Lung (tissue), 12 donors: ENCODE data around the gene TM7SF3. TPM values are rescaled to one million over a fixed set of nuclear protein-coding genes. Genes with fewer than 3 reads are reported as not detected.

Experiments
- ATAC-seq: fragments of 200-7000 bp; cut with Tn5 transposase; one replicate; pipeline ENCODE4 v1.9.1; 2020; ENCODE audit warnings: moderate number of reproducible peaks; ENCODE audit not compliant: insufficient read depth, low FRiP score
- DNase-seq, 3 donors: peaks; one replicate each; pipeline ENCODE4 v3.0.0-alpha.2; 2013 to 2017
- H3K27ac ChIP-seq, 2 donors: one replicate each; pipeline ENCODE4 v1.5.1; 2013; ENCODE audit warnings: mild to moderate bottlenecking in 2 of 2, moderate library complexity in 2 of 2, control low read depth in 1 of 2, inconsistent platforms in 1 of 2, low read depth in 1 of 2, low read length in 1 of 2
- H3K27me3 ChIP-seq, 3 donors: one replicate each; pipeline ENCODE4 v1.5.1; 2013; ENCODE audit warnings: low read length in 2 of 3; ENCODE audit not compliant: control insufficient read depth in 3 of 3, insufficient read depth in 3 of 3
- H3K36me3 ChIP-seq, 4 donors: one replicate each; pipeline ENCODE4 v1.5.1; 2013; ENCODE audit warnings: low read length in 4 of 4, mild to moderate bottlenecking in 1 of 4, moderate library complexity in 1 of 4; ENCODE audit not compliant: control insufficient read depth in 4 of 4, insufficient read depth in 4 of 4
- H3K4me1 ChIP-seq, 5 donors: one replicate each; pipeline ENCODE4 v1.5.1; 2013; ENCODE audit warnings: low read length in 5 of 5, mild to moderate bottlenecking in 2 of 5, moderate library complexity in 1 of 5; ENCODE audit not compliant: control insufficient read depth in 5 of 5, insufficient read depth in 5 of 5
- H3K4me3 ChIP-seq: one replicate; pipeline ENCODE4 v1.5.1; 2013; ENCODE audit warnings: mild to moderate bottlenecking, control low read depth, moderate library complexity
- H3K9ac ChIP-seq, 2 donors: one replicate each; pipeline ENCODE4 v1.5.1; 2013; ENCODE audit warnings: low read length in 2 of 2, control low read depth in 1 of 2; ENCODE audit not compliant: insufficient read depth in 1 of 2
- H3K9me3 ChIP-seq, 4 donors: one replicate each; pipeline ENCODE4 v1.5.1; 2013; ENCODE audit warnings: low read length in 3 of 4, mild to moderate bottlenecking in 1 of 4, moderate library complexity in 1 of 4; ENCODE audit not compliant: control insufficient read depth in 4 of 4, insufficient read depth in 3 of 4
- CTCF ChIP-seq: IDR thresholded peaks from 2 replicates; pipeline ENCODE4 v1.5.1; 2012; ENCODE audit warnings: mild to moderate bottlenecking; ENCODE audit errors: control extremely low read depth, extremely low read depth
- WGBS, 2 donors: extraction: QIAGEN DNeasy Blood & Tissue Kit; methylation state at CpG; one replicate each; pipeline ENCODE4 v1.1.7; 2013; 5-methylcytosine and 5-hydroxymethylcytosine counted together
- polyA plus RNA-seq, 2 donors: library from polyadenylated mRNA; stranded (reverse); fragments of 200-250 nt; gene quantifications; one replicate each; pipeline ENCODE4 v1.2.1, GENCODE V29; 2013
- total RNA-seq, 2 donors: library from RNA; depleted of rRNA in 1 of 2; stranded (reverse); fragments of >200 nt in 1 of 2; gene quantifications; one replicate each; pipeline ENCODE4 v1.2.1, GENCODE V29; 2014 to 2021
- donor health status: control.
- donor health status: control.
- donor health status: Bipolar disorder and iron deficiency.
- donor health status: healthy.
- donor health status: DM: yes; HTN: yes; CAD: no.

TM7SF3 gene
- total and polyA plus RNA-seq, 4 donors: 28.4 to 60.4 (median 45.8) TPM

GRCh38 chr12:26995706-26996105 is 18.5 kb downstream of the TM7SF3 start:
- ATAC-seq (no peak), DNase-seq (no peak)
- Histone ChIP-seq H3K4me3 (no peak overlapping the region), H3K9me3 (no peaks in the 10 kb centered on the region), H3K4me1 (no peaks in the 10 kb centered on the region), H3K9ac (no peak overlapping the region), H3K36me3 (peaks cover 4 to 21% (median 12%) of the 10 kb centered on the region in 4 donors), H3K27ac (no peak overlapping the region), H3K27me3 (no peaks in the 10 kb centered on the region)
- 89 to 98% methylated on average over 2 of the region's 2 CpGs for WGBS, 2 donors
- TF ChIP-seq CTCF: no peak

GRCh38 chr12:26994109-26994508 is 20.1 kb downstream of the TM7SF3 start:
- H3K4me3 ChIP-seq: no peak overlapping the region
- no peak overlapping the region for H3K27ac ChIP-seq
- H3K36me3 ChIP-seq: peaks cover 6 to 20% (median 11%) of the 10 kb centered on the region in 4 donors
- 99 to 100% methylated on average over 1 of the region's 1 CpG for WGBS, 2 donors
- TF ChIP-seq CTCF: no peak
- ATAC-seq: no peak
- H3K9ac ChIP-seq: no peak overlapping the region
- H3K4me1 ChIP-seq: no peaks in the 10 kb centered on the region
- no peak for DNase-seq
- H3K9me3 ChIP-seq: peaks cover 0 to 2% (median 0%) of the 10 kb centered on the region in 4 donors
- H3K27me3 ChIP-seq: no peaks in the 10 kb centered on the region

- H3K27ac ChIP-seq: no peak overlapping the region
- 94 to 95% methylated on average over 4 of the region's 4 CpGs for WGBS, 2 donors
- no peak overlapping the region for H3K4me3 ChIP-seq
- peaks cover 0 to 2% (median 0%) of the 10 kb centered on the region in 4 donors for H3K9me3 ChIP-seq
- no peak for DNase-seq
- no peak for ATAC-seq
- no peak overlapping the region for H3K9ac ChIP-seq
- no peaks in the 10 kb centered on the region for H3K27me3 ChIP-seq
- peaks cover 0 to 10% (median 6%) of the 10 kb centered on the region in 5 donors for H3K4me1 ChIP-seq
- no peak for TF ChIP-seq CTCF
- H3K36me3 ChIP-seq: peaks cover 3 to 20% (median 9%) of the 10 kb centered on the region in 4 donors
Observed at GRCh38 chr12:26991826-26992225, 22.4 kb downstream of the TM7SF3 start.

- WGBS, 2 donors: 82 to 84% methylated on average over 4 of the region's 4 CpGs
- no peak overlapping the region for H3K9ac ChIP-seq
- peak overlapping the region in 1 of 2 donors; percentile 24 for H3K27ac ChIP-seq
- H3K9me3 ChIP-seq: peaks cover 0 to 2% (median 0%) of the 10 kb centered on the region in 4 donors
- TF ChIP-seq CTCF: no peak
- H3K4me3 ChIP-seq: no peak overlapping the region
- H3K4me1 ChIP-seq: peaks cover 0 to 13% (median 6%) of the 10 kb centered on the region in 5 donors
- no peaks in the 10 kb centered on the region for H3K27me3 ChIP-seq
- H3K36me3 ChIP-seq: peaks cover 0 to 14% (median 5%) of the 10 kb centered on the region in 4 donors
- DNase-seq: no peak
- ATAC-seq: no peak
Observed at GRCh38 chr12:26989873-26990272, 24.3 kb downstream of the TM7SF3 start.
